HEK293 (cell line): ENCODE results near the gene ARHGAP24.

Experiments
- CTCF ChIA-PET: fragments of 350-600 bp; formaldehyde crosslinking; extraction: SDS; loops from one replicate; lab custom pipeline; 2021; ENCODE audit warnings: antibody characterized with exemption; lab: Yijun Ruan, JAX
- POLR2A ChIA-PET: fragments of 300-600 bp; formaldehyde crosslinking; extraction: SDS; loops from one replicate; lab custom pipeline; 2020; ENCODE audit warnings: antibody characterized with exemption, inconsistent platforms; lab: Yijun Ruan, JAX
- H3K27ac ChIP-seq: fragments of 200-500 bp; sonication (Bioruptor generic); 2 replicates; pipeline ENCODE4 v1.5.1; 2014; ENCODE audit warnings: low read depth, low read length, control low read depth, inconsistent platforms; ENCODE audit errors: extremely low read depth
- H3K36me3 ChIP-seq, 2 experiments: fragments of 200-500 bp in 1 of 2; sonication (Bioruptor generic) in 1 of 2; 1 replicate in 1 of 2; 2 replicates in 1 of 2; pipeline ENCODE4 v1.5.1; 2014 to 2017; ENCODE audit warnings: inconsistent platforms in 2 of 2, low read length in 2 of 2; ENCODE audit not compliant: control insufficient read depth in 2 of 2, insufficient read depth in 1 of 2
- H3K4me1 ChIP-seq: fragments of 200-500 bp; sonication (Bioruptor generic); 2 replicates; pipeline ENCODE4 v1.5.1; 2014; ENCODE audit warnings: mild to moderate bottlenecking, low read length, inconsistent platforms; ENCODE audit not compliant: control insufficient read depth, insufficient read depth
- H3K4me3 ChIP-seq: 2 replicates; pipeline ENCODE4 v1.5.1; 2011; ENCODE audit warnings: low read depth, mild to moderate bottlenecking, control low read depth, low read length, moderate library complexity
- H3K9me3 ChIP-seq: fragments of 200-500 bp; sonication (Bioruptor generic); 2 replicates; pipeline ENCODE4 v1.5.1; 2014; ENCODE audit warnings: low read depth, low read length, inconsistent platforms; ENCODE audit not compliant: control insufficient read depth, insufficient read depth
- SP7 ChIP-seq: fragments of 450-650 bp; formaldehyde crosslinking; IDR thresholded peaks from 2 replicates; pipeline ENCODE4 v1.5.1; 2016; ENCODE audit warnings: missing biosample characterization, missing genetic modification characterization
- ZEB2 ChIP-seq: fragments of 450-650 bp; formaldehyde crosslinking; IDR thresholded peaks from 2 replicates; pipeline ENCODE4 v1.5.1; 2016; ENCODE audit warnings: missing biosample characterization, missing genetic modification characterization
- ZNF138 ChIP-seq: fragments of 450-650 bp; formaldehyde crosslinking; IDR thresholded peaks from 2 replicates; pipeline ENCODE4 v1.5.1; 2016; ENCODE audit warnings: missing biosample characterization, missing genetic modification characterization, borderline replicate concordance
- ZNF157 ChIP-seq: fragments of 450-650 bp; formaldehyde crosslinking; IDR thresholded peaks from 2 replicates; pipeline ENCODE4 v1.5.1; 2016; ENCODE audit warnings: missing biosample characterization, missing genetic modification characterization
- ZNF248 ChIP-seq: fragments of 450-650 bp; formaldehyde crosslinking; IDR thresholded peaks from 2 replicates; pipeline ENCODE4 v1.5.1; 2017; ENCODE audit warnings: missing biosample characterization, missing genetic modification characterization
- ZNF302 ChIP-seq: fragments of 450-650 bp; formaldehyde crosslinking; IDR thresholded peaks from 2 replicates; pipeline ENCODE4 v1.5.1; 2016; ENCODE audit warnings: missing biosample characterization, missing genetic modification characterization, low read depth
- ZNF341 ChIP-seq: fragments of 450-650 bp; formaldehyde crosslinking; IDR thresholded peaks from 2 replicates; pipeline ENCODE4; 2016; ENCODE audit warnings: low read depth, missing biosample characterization, missing genetic modification characterization
- ZNF354C ChIP-seq: fragments of 450-650 bp; formaldehyde crosslinking; IDR thresholded peaks from 2 replicates; pipeline ENCODE4 v1.5.1; 2016; ENCODE audit warnings: missing biosample characterization, missing genetic modification characterization, low read depth, borderline replicate concordance
- ZNF48 ChIP-seq: fragments of 450-650 bp; formaldehyde crosslinking; IDR thresholded peaks from 2 replicates; pipeline ENCODE4 v1.5.1; 2016; ENCODE audit warnings: missing biosample characterization, missing genetic modification characterization
- ZNF529 ChIP-seq: fragments of 450-650 bp; formaldehyde crosslinking; IDR thresholded peaks from 2 replicates; pipeline ENCODE4 v1.5.1; 2017; ENCODE audit warnings: missing genetic modification characterization, missing biosample characterization; ENCODE audit not compliant: insufficient replicate concordance
- ZNF544 ChIP-seq: fragments of 450-650 bp; formaldehyde crosslinking; IDR thresholded peaks from 2 replicates; pipeline ENCODE4 v1.5.0; 2017; ENCODE audit warnings: missing biosample characterization, missing genetic modification characterization
- ZNF548 ChIP-seq: fragments of 450-650 bp; formaldehyde crosslinking; IDR thresholded peaks from 2 replicates; pipeline ENCODE4 v1.5.1; 2016; ENCODE audit warnings: missing biosample characterization, missing genetic modification characterization
- ZNF555 ChIP-seq: fragments of 450-650 bp; formaldehyde crosslinking; conservative IDR thresholded peaks from 2 replicates; pipeline ENCODE4 v1.5.1; 2017; ENCODE audit warnings: missing biosample characterization, mild to moderate bottlenecking, missing genetic modification characterization, inconsistent platforms
- ZNF623 ChIP-seq: fragments of 450-650 bp; formaldehyde crosslinking; IDR thresholded peaks from 2 replicates; pipeline ENCODE4 v1.5.1; 2016; ENCODE audit warnings: missing biosample characterization, missing genetic modification characterization
- ZNF664 ChIP-seq: fragments of 450-650 bp; formaldehyde crosslinking; IDR thresholded peaks from 2 replicates; pipeline ENCODE4 v1.5.1; 2016; ENCODE audit warnings: missing biosample characterization, missing genetic modification characterization
- ZNF768 ChIP-seq: fragments of 450-650 bp; formaldehyde crosslinking; IDR thresholded peaks from 2 replicates; pipeline ENCODE4 v1.5.1; 2018; ENCODE audit warnings: missing biosample characterization, mild to moderate bottlenecking, missing genetic modification characterization
- ZSCAN18 ChIP-seq: fragments of 450-650 bp; formaldehyde crosslinking; IDR thresholded peaks from 2 replicates; pipeline ENCODE4 v1.5.1; 2016; ENCODE audit warnings: missing biosample characterization, missing genetic modification characterization
- TF ChIP-seq, protein P1 (sequence below): fragments of 450-650 bp; formaldehyde crosslinking; conservative IDR thresholded peaks from 2 replicates; pipeline ENCODE4 v1.5.1; 2016; ENCODE audit warnings: low read depth, missing biosample characterization, missing genetic modification characterization

The ARHGAP24 gene

DNA sequence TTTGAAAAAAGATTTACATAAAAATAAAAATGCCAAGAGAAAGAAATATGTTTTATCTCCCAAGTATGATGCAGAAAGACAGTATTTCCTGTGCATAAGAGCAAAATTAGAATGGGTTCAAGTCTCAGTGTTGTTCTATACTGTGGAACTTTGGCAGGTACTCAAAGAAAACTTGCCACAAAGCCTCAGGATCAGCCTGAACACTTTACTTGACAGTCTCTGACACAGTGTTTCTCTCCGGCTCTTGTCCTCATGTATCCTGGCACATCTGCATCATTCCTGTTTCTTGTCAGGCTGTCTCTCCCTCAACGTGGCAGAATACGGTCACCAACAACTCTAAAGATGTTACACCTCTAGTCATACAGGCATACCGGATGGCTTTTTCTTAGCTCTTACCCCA lies 273.7 kb downstream of the ARHGAP24 start:
- Histone ChIP-seq H3K9me3 (no peaks in the 10 kb centered on the region), H3K4me1 (0 out of 2 replicates have a peak, but pooled peaks cover 2% of the 10 kb centered on the region), H3K4me3 (no peak overlapping the region), H3K27ac (no peak overlapping the region), H3K36me3 (no peaks in the 10 kb centered on the region)
- POLR2A ChIA-PET = no interaction called here
- no peak for TF ChIP-seq ZNF664 (tag by site-specific recombination)
- no peak for TF ChIP-seq ZNF248 (tag by site-specific recombination)
- TF ChIP-seq ZNF544 (tag by site-specific recombination) = no peak
- CTCF ChIA-PET = interaction anchor here (0.7 to 1.7 kb wide), 8 partner anchors 44 to 603 kb away, joined by 3 to 10 read pairs (median 4); no protein-coding TSS in a partner anchor

DNA sequence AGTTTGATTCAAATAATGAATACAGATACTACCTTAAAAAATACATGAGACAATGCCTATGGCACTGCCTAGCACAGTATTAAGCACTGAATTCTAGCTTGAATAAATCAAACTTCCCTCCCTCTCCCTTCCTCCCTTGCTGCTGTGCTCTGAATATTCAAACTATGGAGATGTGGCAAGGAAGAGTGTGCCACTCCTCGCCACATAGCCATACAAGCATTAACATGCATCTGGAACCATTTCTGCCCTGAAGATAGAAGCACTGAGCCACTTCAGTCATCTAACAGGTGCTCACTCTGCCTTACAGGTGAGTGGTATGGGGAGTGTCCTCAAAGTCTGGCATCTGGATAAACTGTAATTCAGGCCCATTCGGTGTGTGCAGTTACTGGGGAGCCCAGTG lies 276.9 kb downstream of the ARHGAP24 start:
- CTCF ChIA-PET = no interaction called here

DNA sequence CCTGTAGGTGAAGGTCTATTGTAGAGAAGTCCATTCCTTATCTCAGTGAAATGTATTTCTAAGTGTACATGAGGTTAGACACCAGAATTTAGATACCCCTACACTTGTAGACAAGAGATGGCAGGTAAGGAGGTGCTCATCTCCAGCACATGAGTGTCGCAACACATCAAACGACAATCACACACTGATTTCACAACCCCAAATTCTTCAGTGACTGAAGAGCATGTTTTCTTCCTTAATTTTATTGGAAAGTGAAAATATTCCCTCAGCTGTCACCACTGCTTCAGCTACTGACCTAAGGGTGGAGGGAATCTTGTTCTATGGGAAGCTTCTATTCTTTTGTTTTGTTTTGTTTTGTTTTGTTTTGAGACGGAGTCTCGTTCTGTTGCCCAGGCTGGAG lies 280.3 kb downstream of the ARHGAP24 start:
- H3K4me3 ChIP-seq = no peak overlapping the region
- ChIA-PET POLR2A (no interaction called here), CTCF (interaction anchor here (1.3 kb wide), 1 partner anchor 38 kb away, joined by 6 read pairs; no protein-coding TSS in a partner anchor)
- no peaks in the 10 kb centered on the region for H3K9me3 ChIP-seq
- H3K27ac ChIP-seq = no peak overlapping the region
- TF ChIP-seq, protein P1, sequence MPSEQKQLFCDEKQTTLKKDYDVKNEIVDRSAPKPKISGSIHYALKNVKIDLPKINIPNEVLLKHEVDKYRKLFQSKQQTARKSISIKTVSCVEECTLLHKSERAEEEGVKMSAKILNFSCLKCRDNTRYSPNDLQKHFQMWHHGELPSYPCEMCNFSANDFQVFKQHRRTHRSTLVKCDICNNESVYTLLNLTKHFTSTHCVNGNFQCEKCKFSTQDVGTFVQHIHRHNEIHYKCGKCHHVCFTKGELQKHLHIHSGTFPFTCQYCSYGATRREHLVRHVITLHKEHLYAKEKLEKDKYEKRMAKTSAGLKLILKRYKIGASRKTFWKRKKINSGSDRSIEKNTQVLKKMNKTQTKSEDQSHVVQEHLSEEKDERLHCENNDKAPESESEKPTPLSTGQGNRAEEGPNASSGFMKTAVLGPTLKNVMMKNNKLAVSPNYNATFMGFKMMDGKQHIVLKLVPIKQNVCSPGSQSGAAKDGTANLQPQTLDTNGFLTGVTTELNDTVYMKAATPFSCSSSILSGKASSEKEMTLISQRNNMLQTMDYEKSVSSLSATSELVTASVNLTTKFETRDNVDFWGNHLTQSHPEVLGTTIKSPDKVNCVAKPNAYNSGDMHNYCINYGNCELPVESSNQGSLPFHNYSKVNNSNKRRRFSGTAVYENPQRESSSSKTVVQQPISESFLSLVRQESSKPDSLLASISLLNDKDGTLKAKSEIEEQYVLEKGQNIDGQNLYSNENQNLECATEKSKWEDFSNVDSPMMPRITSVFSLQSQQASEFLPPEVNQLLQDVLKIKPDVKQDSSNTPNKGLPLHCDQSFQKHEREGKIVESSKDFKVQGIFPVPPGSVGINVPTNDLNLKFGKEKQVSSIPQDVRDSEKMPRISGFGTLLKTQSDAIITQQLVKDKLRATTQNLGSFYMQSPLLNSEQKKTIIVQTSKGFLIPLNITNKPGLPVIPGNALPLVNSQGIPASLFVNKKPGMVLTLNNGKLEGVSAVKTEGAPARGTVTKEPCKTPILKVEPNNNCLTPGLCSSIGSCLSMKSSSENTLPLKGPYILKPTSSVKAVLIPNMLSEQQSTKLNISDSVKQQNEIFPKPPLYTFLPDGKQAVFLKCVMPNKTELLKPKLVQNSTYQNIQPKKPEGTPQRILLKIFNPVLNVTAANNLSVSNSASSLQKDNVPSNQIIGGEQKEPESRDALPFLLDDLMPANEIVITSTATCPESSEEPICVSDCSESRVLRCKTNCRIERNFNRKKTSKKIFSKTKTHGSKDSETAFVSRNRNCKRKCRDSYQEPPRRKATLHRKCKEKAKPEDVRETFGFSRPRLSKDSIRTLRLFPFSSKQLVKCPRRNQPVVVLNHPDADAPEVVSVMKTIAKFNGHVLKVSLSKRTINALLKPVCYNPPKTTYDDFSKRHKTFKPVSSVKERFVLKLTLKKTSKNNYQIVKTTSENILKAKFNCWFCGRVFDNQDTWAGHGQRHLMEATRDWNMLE (tag by site-specific recombination) = no peak
- TF ChIP-seq ZNF138 (no peak), ZNF555 (tag by site-specific recombination) (no peak), ZNF302 (no peak), ZNF548 (tag by site-specific recombination) (no peak), ZNF48 (tag by site-specific recombination) (no peak), ZNF157 (tag by site-specific recombination) (no peak), ZNF529 (tag by site-specific recombination) (no peak), SP7 (tag by site-specific recombination) (no peak)
- no peaks in the 10 kb centered on the region for H3K4me1 ChIP-seq
- no peaks in the 10 kb centered on the region for H3K36me3 ChIP-seq

More for the DNA sequence above, 276.9 kb downstream of the ARHGAP24 start:
- Histone ChIP-seq H3K4me1 (no peaks in the 10 kb centered on the region), H3K9me3 (no peaks in the 10 kb centered on the region), H3K27ac (no peak overlapping the region), H3K36me3 (no peaks in the 10 kb centered on the region), H3K4me3 (no peak overlapping the region)
- no peak for TF ChIP-seq SP7 (tag by site-specific recombination)
- TF ChIP-seq ZNF354C (tag by site-specific recombination) = no peak
- TF ChIP-seq ZNF768 (tag by site-specific recombination) = no peak
- TF ChIP-seq ZSCAN18 (tag by site-specific recombination) = no peak
- TF ChIP-seq ZEB2 (tag by site-specific recombination) = no peak
- no peak for TF ChIP-seq ZNF341
- no peak for TF ChIP-seq ZNF623 (tag by site-specific recombination)
- POLR2A ChIA-PET = no interaction called here
